Measurements from ENCODE around the gene KDM1B.

Gene KDM1B

GRCh38 chr6:18243302-18243893 is 88.2 kb downstream of the KDM1B start:
- TF ChIP-seq CTCF (IDR thresholded peaks at IDR 0.05; ENCODE audit: low read depth, low read length, missing control alignments) = no peak
- H3K4me3 ChIP-seq (ENCODE audit: low read depth, low read length) = no peak overlapping the region
- no peak for DNase-seq (ENCODE audit: low read depth)
- in situ Hi-C loops (cut with HindIII; ENCODE audit: low sequenced_read_pairs) = no loop called here

- no peak for DNase-seq (ENCODE audit: low read depth)
- H3K4me3 ChIP-seq (ENCODE audit: low read depth, low read length) = no peak overlapping the region
- in situ Hi-C loops (cut with HindIII; ENCODE audit: low sequenced_read_pairs) = no loop called here
- no peak for TF ChIP-seq CTCF (IDR thresholded peaks at IDR 0.05; ENCODE audit: low read depth, low read length, missing control alignments)
Observed at GRCh38 chr6:18244251-18244650, 89.0 kb downstream of the KDM1B start.

- no peak for DNase-seq (ENCODE audit: low read depth)
- in situ Hi-C loops (cut with HindIII; ENCODE audit: low sequenced_read_pairs) = no loop called here
- TF ChIP-seq CTCF (IDR thresholded peaks at IDR 0.05; ENCODE audit: low read depth, low read length, missing control alignments) = no peak
- no peak overlapping the region for H3K4me3 ChIP-seq (ENCODE audit: low read depth, low read length)
Observed at GRCh38 chr6:18245079-18245478, 89.9 kb downstream of the KDM1B start.

GRCh38 chr6:18245642-18246041 is 90.4 kb downstream of the KDM1B start:
- DNase-seq (ENCODE audit: low read depth) = no peak
- in situ Hi-C loops (cut with HindIII; ENCODE audit: low sequenced_read_pairs) = no loop called here
- H3K4me3 ChIP-seq (ENCODE audit: low read depth, low read length) = no peak overlapping the region
- TF ChIP-seq CTCF (IDR thresholded peaks at IDR 0.05; ENCODE audit: low read depth, low read length, missing control alignments) = no peak

- no peak for DNase-seq (ENCODE audit: low read depth)
- TF ChIP-seq CTCF (IDR thresholded peaks at IDR 0.05; ENCODE audit: low read depth, low read length, missing control alignments) = no peak
- in situ Hi-C loops (cut with HindIII; ENCODE audit: low sequenced_read_pairs) = no loop called here
- no peak overlapping the region for H3K4me3 ChIP-seq (ENCODE audit: low read depth, low read length)
Observed at GRCh38 chr6:18246205-18246604, 91.0 kb downstream of the KDM1B start.

GRCh38 chr6:18247002-18247401 is 91.8 kb downstream of the KDM1B start:
- in situ Hi-C loops (cut with HindIII; ENCODE audit: low sequenced_read_pairs) = no loop called here
- no peak overlapping the region for H3K4me3 ChIP-seq (ENCODE audit: low read depth, low read length)
- TF ChIP-seq CTCF (IDR thresholded peaks at IDR 0.05; ENCODE audit: low read depth, low read length, missing control alignments) = no peak
- DNase-seq (ENCODE audit: low read depth) = no peak
